HepG2 (cell line): Measurements from ENCODE around the gene LIME1. TPM values are rescaled to one million over a fixed set of nuclear protein-coding genes. Genes with fewer than 3 reads are reported as not detected.

Source experiments
- ARID2 ChIP-seq: sonication (generic); formaldehyde crosslinking; IDR thresholded peaks from 2 replicates; pipeline ENCODE4 v1.8.1; 2022; ENCODE audit warnings: mild to moderate bottlenecking, missing genetic modification reagents, borderline replicate concordance
- ARNT ChIP-seq: fragments of 450-650 bp; IDR thresholded peaks from 2 replicates; pipeline ENCODE4 v1.6.1; 2017
- GATAD2A ChIP-seq: IDR thresholded peaks from 2 replicates; pipeline ENCODE4 v1.6.1; 2016
- IRX3 ChIP-seq: sonication (generic); formaldehyde crosslinking; IDR thresholded peaks from 2 replicates; pipeline ENCODE4 v1.8.1; 2023; ENCODE audit warnings: mild to moderate bottlenecking, low read depth, missing genetic modification reagents, borderline replicate concordance
- KAT8 ChIP-seq: IDR thresholded peaks from 2 replicates; pipeline ENCODE4 v1.6.1; 2016; ENCODE audit warnings: missing genetic modification reagents, missing compliant biosample characterization
- RFX1 ChIP-seq: fragments of 450-650 bp; IDR thresholded peaks from 2 replicates; pipeline ENCODE4 v1.6.1; 2017
- SOX5 ChIP-seq: IDR thresholded peaks from 2 replicates; pipeline ENCODE4 v1.6.1; 2016; ENCODE audit warnings: borderline replicate concordance
- THAP11 ChIP-seq: IDR thresholded peaks from 2 replicates; pipeline ENCODE4 v1.6.1; 2016; ENCODE audit warnings: missing biosample characterization, missing genetic modification reagents
- polyA plus RNA-seq, 8 experiments: library from polyadenylated mRNA; depleted of rRNA in 3 of 8; stranded (reverse) in 7 of 8; unstranded in 1 of 8; fragments of >200 nt; fragmentation: Illumina TruSeq in 4 of 8; extraction: Trizol in 4 of 8; gene quantifications; 2 replicates each; pipeline versions ENCODE4 v1.2.1 to v1.2.3, GENCODE V29; 2011 to 2016; ENCODE audit warnings: low read depth in 4 of 8, missing spikeins in 1 of 8, mixed read lengths in 1 of 8; ENCODE audit not compliant: insufficient read depth in 1 of 8
- total RNA-seq, 5 experiments: library from RNA; depleted of rRNA; stranded (reverse); fragments of >200 nt; fragmentation: Illumina TruSeq; extraction: Trizol; gene quantifications; 2 replicates each; pipeline ENCODE4 v1.2.3, GENCODE V29; 2016; ENCODE audit warnings: low read depth in 1 of 5
- TF ChIP-seq, protein P1 (sequence below): IDR thresholded peaks from 2 replicates; pipeline ENCODE4 v1.6.1; 2018; ENCODE audit warnings: missing genetic modification reagents
- TF ChIP-seq, protein P2 (sequence below): sonication (generic); formaldehyde crosslinking; IDR thresholded peaks from 2 replicates; pipeline ENCODE4 v1.4.0; 2020; ENCODE audit warnings: mild to moderate bottlenecking, missing genetic modification reagents
- TF ChIP-seq, protein P3 (sequence below): sonication (generic); formaldehyde crosslinking; IDR thresholded peaks from 2 replicates; pipeline ENCODE4 v1.8.0; 2022; ENCODE audit warnings: missing genetic modification reagents, mild to moderate bottlenecking, moderate library complexity, borderline replicate concordance
- TF ChIP-seq, protein P4 (sequence below), 2 experiments: IDR thresholded peaks; 2 replicates each; pipeline ENCODE4 v1.6.1; 2011 to 2012; ENCODE audit warnings: low read length in 2 of 2, borderline replicate concordance in 1 of 2, low read depth in 1 of 2, mild to moderate bottlenecking in 1 of 2, moderate library complexity in 1 of 2
- TF ChIP-seq, protein P5 (sequence below): sonication (generic); formaldehyde crosslinking; IDR thresholded peaks from 2 replicates; pipeline ENCODE4 v1.4.0; 2020; ENCODE audit warnings: mild to moderate bottlenecking, missing genetic modification reagents

Gene LIME1
- total and polyA plus RNA-seq, 2 of the 13 experiments (the other 11 are each of a cell fraction or from before 2014, with no cell fraction given), result 13.0 to 61.5 TPM

DNA sequence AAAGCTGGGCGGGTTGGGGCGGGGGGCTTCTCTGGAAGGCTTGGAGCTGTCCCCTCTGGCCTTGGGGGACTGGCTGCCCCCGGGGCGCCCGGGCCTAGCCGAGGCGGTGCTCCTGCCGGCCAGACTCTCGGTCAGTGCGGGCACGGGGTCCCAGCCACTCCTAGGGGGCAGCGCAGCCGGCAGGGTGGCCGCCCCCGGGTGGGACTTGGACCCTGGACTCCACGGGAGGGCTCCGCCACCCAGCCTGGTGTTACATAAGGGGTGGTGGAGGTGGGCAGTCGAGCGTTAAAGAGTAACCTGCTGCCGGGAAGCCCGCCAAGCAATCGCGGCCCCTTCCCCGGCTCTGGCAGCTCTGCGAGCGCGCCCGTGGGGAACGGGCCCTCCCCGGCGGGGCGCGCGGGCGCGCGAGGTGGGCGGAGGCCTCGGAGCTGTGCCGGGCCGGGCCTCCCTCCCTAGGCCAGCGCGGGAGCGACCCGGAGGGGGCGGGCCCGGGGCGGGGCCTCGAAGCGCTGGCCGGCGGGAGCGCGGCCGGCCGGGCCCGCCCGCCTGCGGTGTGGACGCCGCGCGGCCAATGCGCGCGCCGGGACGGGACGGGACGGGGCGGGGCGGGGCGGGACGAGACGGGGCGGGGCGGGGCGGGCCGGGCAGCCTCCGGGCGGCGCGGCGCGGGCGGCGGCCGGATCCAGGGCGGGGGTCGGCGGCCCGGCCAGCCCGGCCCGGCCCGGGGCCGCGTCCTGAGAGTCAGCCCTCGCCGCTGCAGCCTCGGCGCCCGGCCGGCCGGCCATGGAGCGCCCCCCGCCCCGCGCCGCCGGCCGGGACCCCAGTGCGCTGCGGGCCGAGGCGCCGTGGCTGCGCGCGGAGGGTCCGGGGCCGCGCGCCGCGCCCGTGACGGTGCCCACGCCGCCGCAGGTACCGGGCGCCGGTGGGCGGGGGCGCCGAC, 2.9 kb downstream of the LIME1 start, which contains the start of gene SLC2A4RG (continued):
- peak; percentile 81 for TF ChIP-seq THAP11 (CRISPR knock-in tag)
- TF ChIP-seq, protein P1, sequence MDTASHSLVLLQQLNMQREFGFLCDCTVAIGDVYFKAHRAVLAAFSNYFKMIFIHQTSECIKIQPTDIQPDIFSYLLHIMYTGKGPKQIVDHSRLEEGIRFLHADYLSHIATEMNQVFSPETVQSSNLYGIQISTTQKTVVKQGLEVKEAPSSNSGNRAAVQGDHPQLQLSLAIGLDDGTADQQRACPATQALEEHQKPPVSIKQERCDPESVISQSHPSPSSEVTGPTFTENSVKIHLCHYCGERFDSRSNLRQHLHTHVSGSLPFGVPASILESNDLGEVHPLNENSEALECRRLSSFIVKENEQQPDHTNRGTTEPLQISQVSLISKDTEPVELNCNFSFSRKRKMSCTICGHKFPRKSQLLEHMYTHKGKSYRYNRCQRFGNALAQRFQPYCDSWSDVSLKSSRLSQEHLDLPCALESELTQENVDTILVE (CRISPR knock-in tag), result peak; percentile 98
- peak; percentile 89 for TF ChIP-seq GATAD2A (CRISPR knock-in tag)
- TF ChIP-seq ARNT, result no peak
- TF ChIP-seq, protein P2, sequence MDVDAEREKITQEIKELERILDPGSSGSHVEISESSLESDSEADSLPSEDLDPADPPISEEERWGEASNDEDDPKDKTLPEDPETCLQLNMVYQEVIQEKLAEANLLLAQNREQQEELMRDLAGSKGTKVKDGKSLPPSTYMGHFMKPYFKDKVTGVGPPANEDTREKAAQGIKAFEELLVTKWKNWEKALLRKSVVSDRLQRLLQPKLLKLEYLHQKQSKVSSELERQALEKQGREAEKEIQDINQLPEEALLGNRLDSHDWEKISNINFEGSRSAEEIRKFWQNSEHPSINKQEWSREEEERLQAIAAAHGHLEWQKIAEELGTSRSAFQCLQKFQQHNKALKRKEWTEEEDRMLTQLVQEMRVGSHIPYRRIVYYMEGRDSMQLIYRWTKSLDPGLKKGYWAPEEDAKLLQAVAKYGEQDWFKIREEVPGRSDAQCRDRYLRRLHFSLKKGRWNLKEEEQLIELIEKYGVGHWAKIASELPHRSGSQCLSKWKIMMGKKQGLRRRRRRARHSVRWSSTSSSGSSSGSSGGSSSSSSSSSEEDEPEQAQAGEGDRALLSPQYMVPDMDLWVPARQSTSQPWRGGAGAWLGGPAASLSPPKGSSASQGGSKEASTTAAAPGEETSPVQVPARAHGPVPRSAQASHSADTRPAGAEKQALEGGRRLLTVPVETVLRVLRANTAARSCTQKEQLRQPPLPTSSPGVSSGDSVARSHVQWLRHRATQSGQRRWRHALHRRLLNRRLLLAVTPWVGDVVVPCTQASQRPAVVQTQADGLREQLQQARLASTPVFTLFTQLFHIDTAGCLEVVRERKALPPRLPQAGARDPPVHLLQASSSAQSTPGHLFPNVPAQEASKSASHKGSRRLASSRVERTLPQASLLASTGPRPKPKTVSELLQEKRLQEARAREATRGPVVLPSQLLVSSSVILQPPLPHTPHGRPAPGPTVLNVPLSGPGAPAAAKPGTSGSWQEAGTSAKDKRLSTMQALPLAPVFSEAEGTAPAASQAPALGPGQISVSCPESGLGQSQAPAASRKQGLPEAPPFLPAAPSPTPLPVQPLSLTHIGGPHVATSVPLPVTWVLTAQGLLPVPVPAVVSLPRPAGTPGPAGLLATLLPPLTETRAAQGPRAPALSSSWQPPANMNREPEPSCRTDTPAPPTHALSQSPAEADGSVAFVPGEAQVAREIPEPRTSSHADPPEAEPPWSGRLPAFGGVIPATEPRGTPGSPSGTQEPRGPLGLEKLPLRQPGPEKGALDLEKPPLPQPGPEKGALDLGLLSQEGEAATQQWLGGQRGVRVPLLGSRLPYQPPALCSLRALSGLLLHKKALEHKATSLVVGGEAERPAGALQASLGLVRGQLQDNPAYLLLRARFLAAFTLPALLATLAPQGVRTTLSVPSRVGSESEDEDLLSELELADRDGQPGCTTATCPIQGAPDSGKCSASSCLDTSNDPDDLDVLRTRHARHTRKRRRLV, result no peak
- TF ChIP-seq, protein P3, sequence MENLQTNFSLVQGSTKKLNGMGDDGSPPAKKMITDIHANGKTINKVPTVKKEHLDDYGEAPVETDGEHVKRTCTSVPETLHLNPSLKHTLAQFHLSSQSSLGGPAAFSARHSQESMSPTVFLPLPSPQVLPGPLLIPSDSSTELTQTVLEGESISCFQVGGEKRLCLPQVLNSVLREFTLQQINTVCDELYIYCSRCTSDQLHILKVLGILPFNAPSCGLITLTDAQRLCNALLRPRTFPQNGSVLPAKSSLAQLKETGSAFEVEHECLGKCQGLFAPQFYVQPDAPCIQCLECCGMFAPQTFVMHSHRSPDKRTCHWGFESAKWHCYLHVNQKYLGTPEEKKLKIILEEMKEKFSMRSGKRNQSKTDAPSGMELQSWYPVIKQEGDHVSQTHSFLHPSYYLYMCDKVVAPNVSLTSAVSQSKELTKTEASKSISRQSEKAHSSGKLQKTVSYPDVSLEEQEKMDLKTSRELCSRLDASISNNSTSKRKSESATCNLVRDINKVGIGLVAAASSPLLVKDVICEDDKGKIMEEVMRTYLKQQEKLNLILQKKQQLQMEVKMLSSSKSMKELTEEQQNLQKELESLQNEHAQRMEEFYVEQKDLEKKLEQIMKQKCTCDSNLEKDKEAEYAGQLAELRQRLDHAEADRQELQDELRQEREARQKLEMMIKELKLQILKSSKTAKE (CRISPR knock-in tag), result peak; percentile 80; the same call in 1 of the 2 replicates
- TF ChIP-seq SOX5, result peak; percentile 54; the same call in 1 of the 2 replicates
- no peak for TF ChIP-seq ARID2 (CRISPR knock-in tag)
- TF ChIP-seq, protein P4, sequence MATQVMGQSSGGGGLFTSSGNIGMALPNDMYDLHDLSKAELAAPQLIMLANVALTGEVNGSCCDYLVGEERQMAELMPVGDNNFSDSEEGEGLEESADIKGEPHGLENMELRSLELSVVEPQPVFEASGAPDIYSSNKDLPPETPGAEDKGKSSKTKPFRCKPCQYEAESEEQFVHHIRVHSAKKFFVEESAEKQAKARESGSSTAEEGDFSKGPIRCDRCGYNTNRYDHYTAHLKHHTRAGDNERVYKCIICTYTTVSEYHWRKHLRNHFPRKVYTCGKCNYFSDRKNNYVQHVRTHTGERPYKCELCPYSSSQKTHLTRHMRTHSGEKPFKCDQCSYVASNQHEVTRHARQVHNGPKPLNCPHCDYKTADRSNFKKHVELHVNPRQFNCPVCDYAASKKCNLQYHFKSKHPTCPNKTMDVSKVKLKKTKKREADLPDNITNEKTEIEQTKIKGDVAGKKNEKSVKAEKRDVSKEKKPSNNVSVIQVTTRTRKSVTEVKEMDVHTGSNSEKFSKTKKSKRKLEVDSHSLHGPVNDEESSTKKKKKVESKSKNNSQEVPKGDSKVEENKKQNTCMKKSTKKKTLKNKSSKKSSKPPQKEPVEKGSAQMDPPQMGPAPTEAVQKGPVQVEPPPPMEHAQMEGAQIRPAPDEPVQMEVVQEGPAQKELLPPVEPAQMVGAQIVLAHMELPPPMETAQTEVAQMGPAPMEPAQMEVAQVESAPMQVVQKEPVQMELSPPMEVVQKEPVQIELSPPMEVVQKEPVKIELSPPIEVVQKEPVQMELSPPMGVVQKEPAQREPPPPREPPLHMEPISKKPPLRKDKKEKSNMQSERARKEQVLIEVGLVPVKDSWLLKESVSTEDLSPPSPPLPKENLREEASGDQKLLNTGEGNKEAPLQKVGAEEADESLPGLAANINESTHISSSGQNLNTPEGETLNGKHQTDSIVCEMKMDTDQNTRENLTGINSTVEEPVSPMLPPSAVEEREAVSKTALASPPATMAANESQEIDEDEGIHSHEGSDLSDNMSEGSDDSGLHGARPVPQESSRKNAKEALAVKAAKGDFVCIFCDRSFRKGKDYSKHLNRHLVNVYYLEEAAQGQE (IDR thresholded peaks at IDR 0.05; ENCODE audit: borderline replicate concordance in 1 of 2, low read depth in 1 of 2, low read length in 2 of 2), result peak in 1 of 2 experiments; percentile 66; a peak in 1 of 4 replicates
- no peak for TF ChIP-seq RFX1
- TF ChIP-seq, protein P5, sequence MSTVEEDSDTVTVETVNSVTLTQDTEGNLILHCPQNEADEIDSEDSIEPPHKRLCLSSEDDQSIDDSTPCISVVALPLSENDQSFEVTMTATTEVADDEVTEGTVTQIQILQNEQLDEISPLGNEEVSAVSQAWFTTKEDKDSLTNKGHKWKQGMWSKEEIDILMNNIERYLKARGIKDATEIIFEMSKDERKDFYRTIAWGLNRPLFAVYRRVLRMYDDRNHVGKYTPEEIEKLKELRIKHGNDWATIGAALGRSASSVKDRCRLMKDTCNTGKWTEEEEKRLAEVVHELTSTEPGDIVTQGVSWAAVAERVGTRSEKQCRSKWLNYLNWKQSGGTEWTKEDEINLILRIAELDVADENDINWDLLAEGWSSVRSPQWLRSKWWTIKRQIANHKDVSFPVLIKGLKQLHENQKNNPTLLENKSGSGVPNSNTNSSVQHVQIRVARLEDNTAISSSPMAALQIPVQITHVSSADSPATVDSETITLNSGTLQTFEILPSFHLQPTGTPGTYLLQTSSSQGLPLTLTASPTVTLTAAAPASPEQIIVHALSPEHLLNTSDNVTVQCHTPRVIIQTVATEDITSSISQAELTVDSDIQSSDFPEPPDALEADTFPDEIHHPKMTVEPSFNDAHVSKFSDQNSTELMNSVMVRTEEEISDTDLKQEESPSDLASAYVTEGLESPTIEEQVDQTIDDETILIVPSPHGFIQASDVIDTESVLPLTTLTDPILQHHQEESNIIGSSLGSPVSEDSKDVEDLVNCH (CRISPR knock-in tag), result no peak
- peak; percentile 82; the same call in 1 of the 2 replicates for TF ChIP-seq KAT8
- peak; percentile 89; the same call in 1 of the 2 replicates for TF ChIP-seq IRX3 (CRISPR knock-in tag)
